HG03196 (cell line): ENCODE data around the gene GGTLC1.

Source experiments
- ATAC-seq: cut with Tn5 transposase; IDR thresholded peaks from one replicate; pipeline ENCODE4 v1.9.1; 2021; ENCODE audit not compliant: unreplicated experiment

GGTLC1 gene

DNA sequence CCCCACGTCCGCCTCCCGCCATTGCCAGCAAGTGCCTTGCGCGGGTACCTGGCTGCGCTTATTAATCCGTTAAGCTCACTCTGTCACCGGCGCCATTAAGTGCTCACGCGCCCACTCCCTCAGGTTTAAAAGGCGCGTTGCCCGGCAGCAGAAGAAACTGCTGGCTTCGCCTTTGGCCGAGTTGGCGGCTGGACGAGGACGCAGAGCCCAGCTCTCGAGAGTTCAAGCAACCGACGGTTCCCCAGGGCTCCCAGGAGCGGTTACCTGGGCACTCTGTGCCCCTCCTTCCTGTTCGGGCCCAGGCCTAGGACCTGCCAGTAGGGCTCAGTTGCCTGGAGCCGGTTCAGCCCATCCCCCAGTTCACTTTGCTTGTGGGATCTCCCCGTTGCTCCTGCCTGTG lies at the start of gene GGTLC1:
TSS of gene GGTLC1 (minus strand) at position 219 of the 400 bp plus-strand sequence. CDS start 2,168 bp downstream, outside the sequence.
- no peak for ATAC-seq

DNA sequence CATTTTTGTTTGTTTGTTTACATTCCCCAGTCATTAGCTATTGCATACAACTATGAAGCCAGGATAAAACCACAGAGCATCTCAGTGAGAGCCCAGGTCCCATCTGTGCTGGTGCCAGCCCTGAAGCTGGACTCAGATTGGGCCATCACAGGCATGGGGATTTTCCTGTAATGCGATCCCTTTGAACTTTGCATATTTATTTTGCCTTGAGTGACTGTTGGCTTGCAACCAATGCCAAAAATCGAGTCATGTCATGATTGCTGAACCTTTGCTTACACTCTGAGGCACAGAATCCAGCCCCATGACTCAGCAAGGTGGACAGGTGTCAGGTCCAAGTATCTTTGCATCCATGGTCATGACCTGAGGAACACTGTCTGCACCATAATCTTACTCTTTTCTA lies 46.2 kb upstream of the GGTLC1 start:
- no peak for ATAC-seq

DNA sequence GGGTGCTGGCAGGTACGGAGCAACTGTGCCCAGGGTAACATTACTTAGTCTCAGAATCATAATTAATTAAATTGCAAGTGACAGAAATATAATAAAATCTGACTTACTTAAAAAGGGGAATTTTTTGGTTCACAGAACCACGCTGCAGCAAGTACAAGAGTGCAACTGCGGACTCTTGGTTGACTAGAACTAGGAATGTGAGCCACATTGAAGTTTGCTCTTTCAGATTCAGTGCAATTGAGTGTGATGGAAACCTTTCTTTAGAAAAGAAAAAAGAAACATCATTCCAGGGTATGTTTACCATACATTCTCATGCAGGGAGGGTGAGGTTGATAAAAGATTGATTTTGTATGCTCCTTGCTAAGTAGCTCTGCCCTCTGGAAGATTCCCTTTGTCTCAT lies 45.0 kb upstream of the GGTLC1 start:
- no peak for ATAC-seq

DNA sequence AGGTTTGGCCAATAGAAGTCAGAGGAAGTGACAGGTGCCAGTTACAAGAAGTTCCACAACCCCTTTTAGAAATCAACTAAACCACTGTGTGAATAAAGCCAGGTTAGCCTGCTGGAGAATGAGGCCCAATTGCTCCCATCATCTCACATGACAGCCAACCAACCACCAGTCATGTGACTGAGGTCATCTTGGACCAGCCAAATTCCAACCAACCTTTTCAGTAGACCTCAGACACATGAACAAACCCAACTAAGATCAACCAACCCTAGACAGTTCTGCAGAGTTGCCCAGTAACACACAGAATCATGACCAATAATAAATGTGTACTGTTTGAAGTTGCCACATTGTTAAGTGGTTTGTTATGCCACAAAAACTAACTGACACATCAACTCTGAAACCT lies 44.6 kb upstream of the GGTLC1 start:
- ATAC-seq = no peak

DNA sequence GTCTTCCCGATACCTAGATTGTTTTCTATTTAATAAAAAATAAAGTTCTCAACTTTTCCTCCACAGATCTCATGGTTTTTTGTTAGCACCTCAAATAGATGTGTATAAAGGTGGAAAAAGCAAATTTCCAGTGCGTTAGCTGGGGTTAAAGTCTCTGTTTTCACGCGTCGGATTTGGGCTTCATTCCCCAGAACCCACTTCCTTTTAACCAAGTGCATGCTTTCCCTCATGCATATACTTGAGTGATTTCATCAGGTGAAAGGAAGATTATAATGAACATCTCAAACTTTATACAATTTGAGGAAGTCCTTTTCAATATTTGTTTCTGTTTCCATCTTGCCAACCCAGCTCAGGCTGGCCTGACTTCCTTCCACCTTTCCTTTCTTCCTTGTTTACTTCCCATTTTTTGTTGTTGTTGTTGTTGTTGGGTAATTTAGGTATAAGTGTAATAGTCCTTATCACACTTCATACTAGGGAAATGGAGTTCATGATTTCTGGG lies 43.9 kb upstream of the GGTLC1 start:
- no peak for ATAC-seq

DNA sequence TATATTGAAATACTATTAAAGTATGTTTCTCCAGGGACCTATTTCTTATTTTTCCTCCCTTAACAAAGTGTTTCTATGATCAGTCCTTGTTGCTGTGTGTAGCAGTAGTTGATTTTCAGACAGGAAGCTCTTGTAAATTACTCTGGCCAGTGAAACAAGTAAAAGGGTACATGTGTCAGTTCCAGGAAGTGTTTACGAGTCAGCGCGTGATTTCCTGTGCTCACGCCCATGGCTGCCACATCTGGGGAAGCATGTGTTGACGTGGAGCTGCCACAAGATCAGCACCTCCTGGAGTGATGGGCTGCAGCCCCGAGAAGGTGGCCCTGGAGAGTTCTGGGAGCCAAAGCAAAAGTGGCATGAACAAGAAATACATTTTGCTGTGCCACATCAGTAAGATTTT lies 38.6 kb upstream of the GGTLC1 start:
- no peak for ATAC-seq

DNA sequence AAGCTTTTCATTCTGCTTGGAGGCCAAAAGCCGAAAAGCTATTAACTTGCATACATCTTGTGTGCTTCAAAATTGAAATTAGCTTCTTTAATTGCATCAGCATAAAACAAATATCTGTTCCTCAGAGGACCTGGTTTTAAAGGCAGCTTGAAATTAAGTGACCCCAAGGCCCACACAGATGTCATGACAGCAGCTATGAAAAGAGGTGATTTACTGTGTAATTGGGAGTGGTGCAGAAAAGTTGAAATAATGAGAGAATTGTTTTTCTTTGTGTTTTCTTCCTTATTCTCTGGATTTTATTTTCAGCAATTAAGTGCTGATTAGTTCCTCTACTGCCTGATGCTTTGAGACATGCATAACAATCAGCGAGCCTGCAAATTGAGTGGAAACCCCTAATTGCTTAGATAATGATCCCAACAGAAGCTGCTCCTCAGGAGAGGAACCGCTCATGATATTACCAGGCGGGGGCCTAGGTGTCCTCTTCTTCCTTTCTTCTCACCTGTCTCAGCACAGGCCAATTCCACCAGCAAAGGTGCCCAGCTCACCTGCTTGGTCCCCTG lies 34.1 kb upstream of the GGTLC1 start:
- no peak for ATAC-seq

DNA sequence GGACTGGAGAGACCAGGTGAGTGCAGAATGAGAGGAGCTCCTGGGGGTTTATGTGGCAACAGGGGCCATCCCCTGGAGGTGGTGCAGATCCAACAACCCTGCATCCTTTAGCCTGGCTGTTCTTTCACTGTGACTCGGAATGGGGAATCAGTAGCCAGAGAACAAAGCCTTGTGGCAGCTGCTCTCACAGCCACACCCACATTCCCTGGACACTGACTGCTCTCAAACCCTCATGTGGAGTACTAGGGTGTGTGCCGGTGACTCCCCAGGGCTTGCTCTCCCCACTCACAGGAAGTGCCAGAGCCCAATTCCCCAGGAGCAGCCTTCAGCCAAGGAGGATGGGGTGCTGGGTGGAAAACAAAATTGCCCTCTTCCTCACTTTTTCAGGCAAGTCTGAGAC lies 30.2 kb upstream of the GGTLC1 start:
- no peak for ATAC-seq

DNA sequence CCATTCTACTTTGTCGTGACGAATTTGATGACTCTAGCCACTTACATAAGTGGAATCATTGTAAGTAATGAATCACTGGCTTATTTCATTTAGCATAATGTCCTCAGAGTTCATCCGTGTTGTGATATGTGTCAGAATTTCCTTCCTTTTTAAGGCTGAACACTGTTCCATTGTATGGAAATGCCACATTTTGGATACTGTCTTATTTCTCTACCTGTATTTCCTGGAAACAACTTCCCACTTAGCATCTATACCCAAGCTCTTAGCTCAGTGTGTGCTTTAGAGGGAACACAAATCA lies 28.8 kb upstream of the GGTLC1 start:
- ATAC-seq = no peak

DNA sequence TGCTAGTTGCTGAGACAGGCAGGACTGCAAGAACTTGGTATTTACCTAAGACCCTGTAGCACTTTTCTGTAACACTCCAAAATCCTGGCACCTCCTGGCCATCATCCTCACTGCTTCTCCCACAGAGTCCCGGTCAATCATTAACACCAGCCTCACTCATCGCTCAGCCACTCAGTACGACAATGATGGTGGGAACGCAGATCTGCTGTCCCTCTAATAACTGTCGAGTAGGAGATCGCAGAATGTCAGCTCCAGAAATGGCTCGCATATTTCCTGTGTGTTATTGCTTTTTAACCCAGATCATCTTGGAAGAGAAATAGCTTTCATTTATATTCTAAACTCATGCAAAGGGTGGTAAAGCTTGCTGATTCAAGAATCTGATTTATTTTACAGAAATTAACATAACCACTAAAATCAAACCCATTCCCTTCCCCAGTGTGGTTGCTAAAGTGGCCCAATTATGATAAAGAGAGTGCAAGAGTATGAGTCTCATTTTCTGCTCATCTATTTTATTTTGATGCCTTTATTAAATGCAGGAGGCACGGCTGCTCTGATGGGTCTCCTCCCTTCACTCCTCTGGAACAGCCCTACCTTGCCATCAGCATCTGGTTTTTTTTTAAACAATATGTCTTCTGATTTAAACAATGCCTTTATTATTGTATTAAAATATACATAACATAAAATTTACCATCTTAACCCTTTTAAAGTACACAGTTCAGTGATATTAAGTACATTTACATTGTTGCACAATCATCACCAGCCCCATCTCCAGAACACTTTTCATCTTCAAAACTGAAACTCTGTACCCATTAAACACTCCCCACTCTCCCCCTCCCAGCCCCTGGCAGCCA lies 28.3 kb upstream of the GGTLC1 start:
- ATAC-seq = no peak

DNA sequence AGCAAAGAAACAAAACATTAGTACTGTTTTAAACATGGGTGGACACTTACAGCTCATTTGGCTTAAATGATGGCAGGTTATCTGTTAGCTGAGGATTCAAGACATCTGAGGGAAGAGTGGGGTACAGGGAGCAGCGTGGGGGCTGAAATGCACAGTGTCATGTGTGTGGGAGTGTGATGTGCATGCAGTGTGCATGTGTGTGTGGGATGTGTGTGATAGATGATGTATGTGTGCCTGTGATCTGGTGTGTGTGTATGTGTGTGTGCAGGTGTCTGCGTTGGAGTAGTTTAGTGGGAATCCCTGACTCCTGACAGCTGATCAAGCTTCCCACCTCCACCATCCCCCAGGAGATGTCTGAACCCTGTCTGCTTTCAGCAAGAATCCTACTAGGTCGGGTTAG lies 25.4 kb upstream of the GGTLC1 start:
- no peak for ATAC-seq

DNA sequence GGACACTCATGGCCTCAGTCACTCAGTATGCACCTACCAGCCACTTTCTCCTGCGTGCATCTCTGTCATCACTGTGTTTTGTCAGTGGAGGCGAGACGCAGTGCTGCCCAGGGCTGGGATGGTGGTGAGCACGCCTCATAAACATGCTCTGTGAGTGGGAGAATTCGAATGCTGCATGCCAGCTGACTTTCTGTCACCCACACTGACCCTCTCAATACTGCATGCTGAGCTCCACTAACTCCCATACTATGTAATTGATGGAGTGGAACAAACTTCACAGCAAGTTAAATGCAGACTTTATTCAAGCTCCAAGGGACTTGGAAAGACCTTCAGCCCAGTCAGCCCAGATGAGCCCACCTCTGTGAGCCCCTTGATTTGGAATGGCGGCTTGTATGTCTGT lies 22.7 kb upstream of the GGTLC1 start:
- ATAC-seq = no peak

DNA sequence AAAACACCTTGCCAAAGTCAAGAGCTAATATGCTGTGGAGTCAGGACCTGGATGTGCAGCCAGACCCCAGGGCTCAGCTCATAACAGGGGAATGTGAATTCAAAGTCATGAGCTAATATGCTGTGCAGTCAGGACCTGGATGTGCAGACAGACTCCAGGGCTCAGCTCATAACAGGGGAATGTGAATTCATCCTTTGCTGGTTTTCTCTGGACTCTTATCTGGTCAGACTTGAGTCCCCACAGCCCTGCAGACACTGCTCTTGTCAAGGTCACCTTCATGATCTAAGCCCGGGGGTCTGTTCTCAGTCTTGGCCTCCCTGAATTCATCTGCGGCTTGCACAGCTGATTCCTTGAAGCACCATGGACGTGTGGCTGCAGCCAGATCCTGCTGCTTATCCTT lies 19.2 kb upstream of the GGTLC1 start:
- ATAC-seq = no peak

DNA sequence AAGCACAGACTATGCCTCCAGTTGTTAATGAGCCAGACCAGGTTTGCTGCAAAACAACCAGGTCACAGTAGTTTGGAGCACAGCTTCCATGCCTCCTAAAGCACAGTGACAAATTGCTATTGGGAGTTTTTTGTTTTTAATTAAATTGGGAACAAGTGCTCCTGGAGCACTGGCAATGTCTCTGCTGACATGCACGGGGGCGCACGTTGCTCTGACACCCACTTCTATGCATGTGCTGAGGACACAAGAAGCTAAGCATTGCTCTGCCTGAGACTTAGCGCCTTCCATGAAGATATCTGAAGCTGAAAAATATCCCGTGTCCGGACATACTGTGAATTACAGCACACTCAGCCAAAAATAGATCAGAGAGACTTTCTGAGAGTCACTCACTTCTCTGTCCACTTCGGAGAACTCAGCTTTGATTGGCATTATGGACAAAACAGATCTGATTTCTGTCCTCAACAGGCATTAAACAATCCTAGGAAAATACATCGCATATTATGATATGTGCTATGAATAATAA lies 18.6 kb upstream of the GGTLC1 start:
- ATAC-seq = no peak

DNA sequence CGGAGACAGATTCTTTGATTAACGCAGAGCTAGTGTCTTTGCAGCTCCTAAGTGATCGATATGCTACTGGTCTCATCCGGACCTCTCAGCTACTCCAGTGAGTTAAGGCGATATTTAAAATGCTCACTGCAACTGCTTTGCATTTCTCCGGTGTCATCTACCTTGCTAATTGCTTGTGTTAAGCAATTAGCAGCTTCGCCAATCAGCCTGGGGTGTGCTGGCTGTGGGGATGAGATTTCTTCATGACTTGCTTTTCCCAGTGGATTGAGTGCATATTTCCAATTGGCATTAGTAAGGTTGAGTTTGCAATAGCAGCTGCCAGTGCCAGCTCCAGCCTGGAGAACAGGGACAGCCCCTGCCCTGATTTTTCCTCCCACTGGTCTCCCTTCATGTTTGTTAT lies 18.0 kb upstream of the GGTLC1 start:
- no peak for ATAC-seq

DNA sequence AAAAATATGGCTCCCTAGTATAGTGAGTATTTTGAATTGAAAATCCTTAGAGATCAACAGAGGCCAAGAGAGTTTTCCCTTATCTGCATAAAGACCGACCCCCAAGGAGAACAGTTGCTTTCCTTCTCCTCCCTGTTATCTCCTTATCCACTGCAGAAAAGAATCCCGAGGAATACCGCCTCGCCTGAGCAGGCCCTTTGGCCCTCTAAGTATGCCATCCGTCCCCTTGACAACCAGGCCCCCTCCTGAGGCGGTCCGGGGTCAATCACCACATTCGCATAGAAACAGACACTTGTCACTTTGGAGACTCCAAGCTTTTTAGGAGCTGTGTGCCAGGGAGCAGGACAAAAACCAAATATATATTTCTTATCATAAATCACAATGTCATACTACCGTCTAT lies 15.9 kb upstream of the GGTLC1 start:
- no peak for ATAC-seq

DNA sequence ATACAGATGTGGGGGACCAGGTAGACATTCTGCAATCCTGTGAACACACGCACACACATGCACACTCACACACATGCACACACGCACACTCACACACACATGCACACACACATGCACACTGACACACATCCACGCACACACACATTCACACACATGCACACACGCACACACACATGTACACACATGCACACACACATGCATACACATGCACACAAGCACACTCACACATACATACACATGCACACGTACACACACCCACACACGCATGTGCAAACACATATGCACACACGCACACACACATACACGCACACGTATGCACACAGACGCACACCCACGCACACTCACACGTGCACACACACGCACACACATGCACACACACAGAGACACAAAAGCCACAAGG lies 14.3 kb upstream of the GGTLC1 start:
- ATAC-seq = no peak

DNA sequence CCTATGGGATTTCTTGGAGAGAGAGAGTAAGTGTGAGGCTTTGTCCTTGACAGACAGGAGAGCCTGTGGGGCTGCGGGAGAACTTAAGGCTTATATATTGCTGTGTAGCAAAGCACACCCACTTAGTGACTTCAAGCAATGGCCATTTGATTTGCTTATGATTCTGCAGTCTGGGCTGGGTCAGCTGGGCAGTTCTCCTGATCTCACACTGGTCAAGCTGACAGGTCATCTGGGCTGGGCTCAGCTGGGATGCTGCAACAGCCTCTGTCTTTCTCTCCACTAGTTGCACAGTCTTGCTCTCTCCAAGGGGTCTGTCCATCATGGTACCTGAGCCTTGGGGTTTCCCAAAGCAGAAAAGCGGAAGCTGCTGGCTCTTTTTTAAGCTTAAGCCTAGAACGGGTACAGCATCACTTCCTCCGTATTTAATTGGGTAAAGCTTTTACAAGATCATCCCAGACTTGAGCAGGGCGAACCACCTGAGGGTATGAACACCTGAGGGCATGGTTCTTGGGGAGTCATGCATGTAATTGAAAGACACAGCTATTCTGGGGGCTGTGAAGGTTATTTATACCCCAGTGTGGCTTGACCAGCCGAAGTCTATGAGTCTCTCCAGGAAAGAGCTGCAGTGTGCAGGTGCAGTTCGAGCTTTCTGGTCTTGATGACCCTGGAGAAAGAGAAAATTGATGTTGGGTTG lies 13.3 kb upstream of the GGTLC1 start:
- ATAC-seq = no peak

DNA sequence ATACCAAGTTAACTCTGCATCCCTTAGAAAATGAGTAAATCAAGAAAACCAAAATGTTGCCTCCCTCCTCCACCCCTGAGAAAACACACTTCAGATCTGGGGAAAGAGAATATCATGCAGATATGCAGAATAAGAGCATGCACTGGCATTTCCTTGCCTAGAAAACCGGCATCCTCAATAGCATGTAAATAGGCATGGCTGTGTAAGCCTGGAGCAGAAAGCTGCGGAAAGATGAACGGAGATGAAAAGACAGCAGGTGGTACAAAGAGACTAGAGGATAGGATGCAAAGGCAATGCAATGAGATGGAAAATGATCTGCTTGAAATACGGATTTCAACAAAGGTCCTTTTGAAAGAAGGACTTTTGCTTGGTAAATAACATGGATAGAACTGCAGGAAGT lies 10.3 kb upstream of the GGTLC1 start:
- ATAC-seq = no peak

DNA sequence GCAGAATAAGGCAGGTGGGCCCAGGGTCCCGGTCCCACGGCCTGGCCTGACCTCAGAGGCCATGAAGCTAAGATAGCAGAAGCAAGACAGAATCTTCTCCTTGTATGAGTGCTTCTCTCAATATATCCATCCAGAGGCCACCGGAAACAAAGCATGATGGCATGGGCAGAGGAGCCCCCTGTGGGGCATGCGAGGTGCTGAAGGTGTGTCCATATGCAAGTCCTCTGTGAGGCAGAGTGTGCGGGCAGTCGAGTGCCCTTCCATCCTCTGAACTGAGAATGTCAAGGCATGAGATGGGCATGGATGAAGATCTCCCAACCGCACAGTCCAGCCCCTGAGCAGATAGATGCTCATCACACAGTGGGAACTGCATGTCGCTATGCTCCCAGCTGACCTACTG lies 9.8 kb upstream of the GGTLC1 start:
- no peak for ATAC-seq

DNA sequence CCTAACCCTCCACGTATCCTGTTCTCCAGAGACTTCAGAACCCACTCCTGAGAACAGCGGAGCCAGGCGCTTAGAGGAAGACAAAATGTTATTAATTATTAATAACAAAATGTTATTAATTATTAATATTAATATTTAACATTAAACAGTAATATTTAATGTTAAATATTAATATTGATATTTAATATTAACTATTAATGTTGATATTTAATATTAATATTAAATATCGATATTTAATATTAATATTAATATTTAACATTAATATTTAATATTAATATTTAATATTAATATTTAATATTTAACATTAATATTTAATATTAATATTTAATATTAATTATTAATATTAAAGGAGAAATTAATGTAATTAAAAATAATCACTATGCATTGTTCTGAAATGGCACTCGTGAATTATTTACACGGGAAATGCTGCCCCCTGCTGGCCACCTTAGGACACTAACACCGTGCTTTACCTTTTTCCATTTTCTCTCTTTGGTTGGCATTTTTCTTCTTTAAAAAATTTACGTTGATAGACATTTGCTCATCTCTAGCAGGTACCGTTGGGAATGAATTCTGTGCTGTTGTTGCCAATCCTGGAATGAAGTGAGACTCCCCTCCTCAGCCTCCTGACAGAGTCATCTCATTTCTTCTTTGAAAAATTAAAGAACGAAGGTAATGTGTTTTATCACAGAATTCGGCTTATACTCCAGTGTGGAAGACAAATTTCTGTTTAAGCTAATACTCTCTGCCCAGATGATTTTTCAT lies 7.5 kb upstream of the GGTLC1 start:
- no peak for ATAC-seq
